ENCODE measurements around the gene OPALIN. TPM values are rescaled to one million over a fixed set of nuclear protein-coding genes. Genes with fewer than 3 reads are reported as not detected.

OPALIN gene
- total RNA-seq, 1 experiment from 2014 or later = not detected

GRCh38 chr10:96341219-96342182 is 17.3 kb downstream of the OPALIN start:
- peaks cover 5% of the 10 kb centered on the region; the same call in 1 of the 2 replicates for H3K27me3 ChIP-seq (ENCODE audit: control insufficient read depth, insufficient read depth, low read length)
- intact Hi-C loops (cut with micrococcal nuclease; ENCODE audit: unreplicated experiment) = no loop called here
- in situ Hi-C loops (cut with HindIII; ENCODE audit: low pct_unique_long_range_greater_than_20kb, low sequenced_read_pairs) = no loop called here
- CTCF ChIA-PET = no interaction called here
- no TSS peak for BruUV-seq (replicated peaks)
- POLR2A ChIA-PET = no interaction called here
- DNase-seq (ENCODE audit: low read depth, low spot score) = no peak
- no peak for TF ChIP-seq TCF7L2 (IDR thresholded peaks at IDR 0.05; ENCODE audit: low read depth, low read length)
- no peak for TF ChIP-seq SIN3A (IDR thresholded peaks at IDR 0.05; ENCODE audit: borderline replicate concordance, insufficient read depth, low read depth, low read length)
- TF ChIP-seq REST (IDR thresholded peaks at IDR 0.05; ENCODE audit: insufficient read depth in 1 of 2, low read depth in 2 of 2, low read length in 1 of 2) = no peak
- TF ChIP-seq CTCF (IDR thresholded peaks at IDR 0.05) = no peak
- H3K9me3 ChIP-seq (ENCODE audit: control insufficient read depth, insufficient read depth, low read depth, low read length) = peaks cover 9% of the 10 kb centered on the region; the same call in 1 of the 2 replicates
- H3K4me3 ChIP-seq (ENCODE audit: low read depth in 2 of 2, low read length in 2 of 2) = no peak overlapping the region
- no peak overlapping the region for H3K27ac ChIP-seq (ENCODE audit: low read length)
- no peak for ATAC-seq
- H3K36me3 ChIP-seq (ENCODE audit: control insufficient read depth, insufficient read depth, low read length) = no peaks in the 10 kb centered on the region
- H3K4me1 ChIP-seq (ENCODE audit: control insufficient read depth, insufficient read depth, low read length) = no peaks in the 10 kb centered on the region

- POLR2A ChIA-PET = no interaction called here
- ATAC-seq (peak; percentile 88), DNase-seq (ENCODE audit: low read depth, low spot score) (peak; percentile 20)
- Histone ChIP-seq H3K27ac (ENCODE audit: low read length) (no peak overlapping the region), H3K4me3 (ENCODE audit: low read depth in 2 of 2, low read length in 2 of 2) (no peak overlapping the region), H3K4me1 (ENCODE audit: control insufficient read depth, insufficient read depth, low read length) (no peaks in the 10 kb centered on the region), H3K27me3 (ENCODE audit: control insufficient read depth, insufficient read depth, low read length) (peaks cover 13% of the 10 kb centered on the region; the same call in 1 of the 2 replicates), H3K9me3 (ENCODE audit: control insufficient read depth, insufficient read depth, low read depth, low read length) (no peaks in the 10 kb centered on the region), H3K36me3 (ENCODE audit: control insufficient read depth, insufficient read depth, low read length) (no peaks in the 10 kb centered on the region)
- in situ Hi-C loops (cut with HindIII; ENCODE audit: low pct_unique_long_range_greater_than_20kb, low sequenced_read_pairs) = no loop called here
- no TSS peak for BruUV-seq (replicated peaks)
- TF ChIP-seq CTCF (IDR thresholded peaks at IDR 0.05) = peak; percentile 89
- TF ChIP-seq TCF7L2 (IDR thresholded peaks at IDR 0.05; ENCODE audit: low read depth, low read length) = no peak
- CTCF ChIA-PET = interaction anchor here (0.7 to 1.5 kb wide), 2 partner anchors 323 to 1190 kb away, joined by 4 to 6 read pairs; no protein-coding TSS in a partner anchor
- intact Hi-C loops (cut with micrococcal nuclease; ENCODE audit: unreplicated experiment) = no loop called here
Observed at GRCh38 chr10:96339956-96340904, 18.6 kb downstream of the OPALIN start.

Measured in Panc1 (cell line).